Stimulated activated CD4-positive, alpha-beta T cell treated with anti-CD3 and anti-CD28 coated beads, Interleukin-12 subunit alpha, Interleukin-12 subunit beta, amount 100 ng/mL, for 4 hours (primary cell): ENCODE measurements around the gene CLTA.

Experiments
- DNase-seq: peaks from one replicate; pipeline ENCODE4 v3.0.0-alpha.2; 2020

Gene CLTA

DNA sequence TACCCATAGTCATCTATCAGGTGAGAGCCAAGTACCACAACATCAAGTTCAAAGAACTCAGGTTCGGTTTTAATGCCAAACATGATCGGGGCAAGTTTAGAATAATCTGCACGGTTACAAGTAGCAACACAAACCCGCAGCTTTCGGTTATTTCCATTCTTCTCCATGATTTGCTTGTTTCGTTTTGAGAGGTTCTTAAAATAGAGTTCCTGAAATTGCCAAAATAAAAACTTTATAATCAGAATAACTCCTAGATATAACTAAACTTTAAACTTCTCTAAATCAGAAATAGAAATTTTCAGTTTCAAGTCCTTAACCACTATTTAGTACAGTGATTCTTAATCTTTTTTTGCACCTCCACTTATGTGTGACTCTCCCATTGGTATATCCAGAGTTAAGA is 58.5 kb downstream of the CLTA start:
- no peak for DNase-seq

DNA sequence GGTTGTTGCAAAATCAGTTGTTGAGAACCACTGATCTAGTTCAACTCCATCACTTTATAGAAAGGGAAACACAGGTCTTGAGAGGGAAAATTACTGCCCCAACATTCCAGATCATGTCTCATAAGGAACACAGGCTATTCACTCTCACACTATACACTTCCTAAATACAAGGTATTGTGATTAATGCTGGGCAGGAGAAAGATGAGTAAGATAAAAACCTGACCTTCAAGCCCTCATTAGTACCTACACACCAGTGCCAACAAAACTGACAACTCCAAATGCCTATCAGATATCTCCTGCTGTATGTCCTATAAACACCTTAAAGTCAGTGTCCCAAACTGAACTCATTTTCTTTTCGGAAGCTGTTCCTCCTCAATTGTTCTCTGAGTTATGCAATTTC is 59.4 kb downstream of the CLTA start:
- DNase-seq: no peak

DNA sequence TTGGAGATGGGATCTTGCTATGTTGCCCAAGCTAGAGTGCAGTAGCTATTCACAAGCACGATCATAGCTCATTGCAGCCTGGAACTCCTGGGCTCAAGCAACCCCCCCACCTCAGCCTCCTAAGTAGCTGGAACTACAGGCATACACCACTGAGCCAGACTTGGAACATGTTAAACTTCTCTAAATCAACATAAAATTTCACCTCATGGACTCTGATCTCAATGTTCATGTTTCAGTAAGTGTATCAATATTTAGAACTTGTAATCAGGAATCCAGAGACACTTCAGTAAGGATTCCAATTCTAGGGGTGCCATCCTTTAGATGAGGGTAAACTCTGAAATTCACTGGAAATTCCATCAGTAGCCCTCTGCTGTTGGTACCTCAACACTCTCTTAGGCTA is 60.7 kb downstream of the CLTA start:
- no peak for DNase-seq

DNA sequence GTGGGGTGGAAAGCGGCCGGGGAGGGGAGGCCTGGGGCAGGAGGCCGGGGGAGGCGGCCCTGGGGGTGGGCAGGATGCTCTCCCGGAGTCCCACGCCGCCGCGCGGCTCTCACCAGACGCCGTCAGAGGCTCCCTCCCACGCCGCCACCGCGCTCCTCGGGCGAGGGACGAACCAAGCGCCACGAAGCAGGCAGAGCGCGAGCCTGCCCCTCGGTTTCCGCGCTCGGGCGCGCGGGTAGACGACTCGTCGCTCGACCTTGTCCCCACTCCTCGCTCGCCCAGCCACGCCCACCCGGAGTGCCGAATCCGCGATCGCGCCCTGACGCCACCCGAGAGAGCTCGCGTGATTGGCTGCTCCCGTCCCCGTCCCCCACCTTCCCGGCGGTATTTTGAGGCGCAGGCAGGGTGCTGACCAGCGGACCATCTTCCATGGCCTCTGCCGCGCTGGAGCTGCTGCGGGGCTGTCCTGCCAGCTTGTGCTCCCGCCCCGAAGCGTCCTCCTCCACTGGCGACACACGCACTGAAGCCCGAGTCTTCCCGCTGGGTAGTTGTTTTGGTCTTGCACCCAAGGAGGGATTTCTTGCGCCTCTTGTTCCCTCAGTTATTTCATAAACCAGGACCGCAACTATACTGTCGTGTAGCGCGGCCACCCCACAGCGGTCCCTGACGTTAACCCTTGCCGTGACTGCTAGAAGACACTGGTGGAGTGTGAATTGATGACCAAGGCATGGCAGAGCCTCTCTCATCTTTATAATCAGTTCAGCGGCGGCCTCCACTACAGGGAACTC is 67.7 kb downstream of the CLTA start, which contains the start of gene GNE:
GNE (minus strand) TSS at position 241 of the 788 bp plus-strand sequence. CDS start 9,093 bp downstream, outside the sequence.
- peak; percentile 97 for DNase-seq

DNA sequence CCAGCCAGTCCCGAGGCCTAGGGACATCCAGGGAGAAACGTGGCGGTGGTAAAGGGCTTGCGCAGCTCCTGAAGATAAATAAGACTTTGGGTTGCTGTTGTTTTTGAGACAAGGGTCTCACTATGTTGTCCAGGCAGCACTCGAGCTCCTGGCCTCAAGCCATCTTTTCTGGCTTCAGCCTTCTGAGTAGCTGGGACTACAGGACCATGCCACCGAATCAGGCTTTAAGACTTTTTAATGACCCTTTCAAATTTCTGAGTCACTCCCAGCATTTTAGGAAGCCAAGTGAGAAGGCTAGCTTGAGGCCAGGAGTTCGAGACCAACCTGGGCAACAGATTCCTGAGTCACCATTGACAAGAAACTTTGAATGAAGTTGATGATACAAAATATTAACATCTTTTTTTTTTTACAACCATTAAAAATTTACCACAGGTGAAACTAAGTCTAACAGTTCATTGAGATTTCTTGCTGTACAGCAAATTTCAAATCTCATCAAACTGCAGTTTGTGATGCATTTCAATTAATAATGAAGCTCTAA is 68.3 kb downstream of the CLTA start:
- no peak for DNase-seq
